PFSK-1 (cell line): ENCODE results near the gene MKS1.

Experiments
- POLR2AphosphoS5 ChIP-seq: IDR thresholded peaks from 2 replicates; pipeline ENCODE4 v1.6.1; 2012; ENCODE audit warnings: low read depth, mild to moderate bottlenecking, control low read depth, low read length, moderate library complexity
- SIN3A ChIP-seq: IDR thresholded peaks from 2 replicates; pipeline ENCODE4 v1.6.1; 2012; ENCODE audit warnings: mild to moderate bottlenecking, low read length, moderate library complexity, borderline replicate concordance; ENCODE audit not compliant: insufficient read depth
- TAF1 ChIP-seq: IDR thresholded peaks from 2 replicates; pipeline ENCODE4 v1.6.1; 2012; ENCODE audit warnings: low read length, control low read depth, borderline replicate concordance; ENCODE audit not compliant: insufficient read depth

GRCh38 chr17:58165981-58166380, 53.1 kb downstream of the MKS1 start:
- no peak for TF ChIP-seq POLR2AphosphoS5
- no peak for TF ChIP-seq TAF1
- TF ChIP-seq SIN3A: no peak
